IPS DF 4.7 (cell line): Measurements from ENCODE around the gene STAMBPL1.

Experiments
- DNase-seq: peaks from one replicate; pipeline ENCODE4 v3.0.0-alpha.2; 2013; ENCODE audit warnings: low spot score; ENCODE audit errors: extremely low read depth

Gene STAMBPL1

GRCh38 chr10:88892222-88892967 lies 12.3 kb downstream of the STAMBPL1 start:
- DNase-seq = no peak

DNA sequence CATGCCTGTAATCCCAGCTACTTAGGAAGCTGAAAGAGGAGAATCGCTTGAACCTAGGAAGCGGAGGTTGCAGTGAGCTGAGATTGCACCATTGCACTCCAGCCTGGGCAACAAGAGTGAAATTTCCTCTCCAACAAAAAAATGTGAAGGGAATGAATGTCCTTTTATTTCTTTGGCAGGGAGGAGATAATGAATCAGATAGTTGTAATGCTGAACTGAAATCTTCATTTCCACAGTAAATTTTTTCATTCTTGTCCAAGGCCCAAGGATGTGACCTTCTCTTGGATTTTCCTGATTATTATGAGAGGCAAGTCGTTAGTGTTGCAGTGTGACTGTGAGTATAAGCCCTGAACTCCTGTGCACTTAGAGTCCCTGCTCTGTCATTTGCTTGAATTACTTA lies 13.6 kb downstream of the STAMBPL1 start:
- no peak for DNase-seq

DNA sequence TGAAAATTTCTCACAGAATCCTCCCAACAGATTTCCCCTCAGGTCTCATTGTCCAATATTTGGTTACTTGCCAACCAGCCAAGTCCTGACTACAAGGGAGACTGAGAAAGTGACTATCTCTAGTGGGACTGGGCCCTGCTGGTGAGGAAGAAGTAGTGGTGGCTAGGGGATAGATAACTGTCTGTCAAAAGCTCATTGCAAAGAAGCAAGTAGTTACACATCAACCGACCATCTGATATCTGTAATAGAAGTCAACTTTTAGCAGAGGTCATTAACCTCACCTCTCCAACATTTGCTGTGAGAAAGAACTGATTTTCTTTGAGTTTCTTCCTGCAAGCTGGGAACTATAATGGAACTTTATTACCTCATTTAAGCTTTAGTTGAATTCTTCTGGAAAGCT lies 15.2 kb downstream of the STAMBPL1 start:
- DNase-seq = no peak

DNA sequence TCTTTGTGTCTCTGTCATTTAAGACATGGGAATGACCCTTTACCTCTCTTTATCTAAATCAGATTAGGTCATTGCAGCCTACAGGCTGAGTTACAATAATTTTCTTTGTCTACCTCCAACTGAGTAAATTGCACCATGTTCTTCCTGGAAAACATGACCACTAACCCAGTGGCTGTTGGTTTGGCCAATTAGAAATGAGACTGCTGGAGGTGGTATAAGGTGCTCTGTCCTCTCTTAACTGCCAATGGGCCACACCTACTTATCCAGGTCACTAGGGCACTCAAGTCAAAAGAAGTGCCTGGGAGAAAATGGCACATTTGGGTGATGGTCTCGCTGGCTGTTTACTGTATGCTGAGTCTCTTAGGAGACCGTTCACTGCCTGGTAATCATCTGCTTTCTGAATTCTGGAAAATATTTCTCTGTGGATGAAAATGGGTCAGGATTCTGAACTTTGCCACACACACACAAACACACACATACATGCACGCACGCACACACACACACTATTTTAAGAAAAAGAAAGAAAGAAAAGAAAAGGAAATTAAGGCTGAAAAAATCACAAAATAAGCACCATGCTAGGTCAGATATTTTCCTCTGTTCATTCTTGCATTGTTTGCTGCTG lies 16.4 kb downstream of the STAMBPL1 start:
- no peak for DNase-seq

DNA sequence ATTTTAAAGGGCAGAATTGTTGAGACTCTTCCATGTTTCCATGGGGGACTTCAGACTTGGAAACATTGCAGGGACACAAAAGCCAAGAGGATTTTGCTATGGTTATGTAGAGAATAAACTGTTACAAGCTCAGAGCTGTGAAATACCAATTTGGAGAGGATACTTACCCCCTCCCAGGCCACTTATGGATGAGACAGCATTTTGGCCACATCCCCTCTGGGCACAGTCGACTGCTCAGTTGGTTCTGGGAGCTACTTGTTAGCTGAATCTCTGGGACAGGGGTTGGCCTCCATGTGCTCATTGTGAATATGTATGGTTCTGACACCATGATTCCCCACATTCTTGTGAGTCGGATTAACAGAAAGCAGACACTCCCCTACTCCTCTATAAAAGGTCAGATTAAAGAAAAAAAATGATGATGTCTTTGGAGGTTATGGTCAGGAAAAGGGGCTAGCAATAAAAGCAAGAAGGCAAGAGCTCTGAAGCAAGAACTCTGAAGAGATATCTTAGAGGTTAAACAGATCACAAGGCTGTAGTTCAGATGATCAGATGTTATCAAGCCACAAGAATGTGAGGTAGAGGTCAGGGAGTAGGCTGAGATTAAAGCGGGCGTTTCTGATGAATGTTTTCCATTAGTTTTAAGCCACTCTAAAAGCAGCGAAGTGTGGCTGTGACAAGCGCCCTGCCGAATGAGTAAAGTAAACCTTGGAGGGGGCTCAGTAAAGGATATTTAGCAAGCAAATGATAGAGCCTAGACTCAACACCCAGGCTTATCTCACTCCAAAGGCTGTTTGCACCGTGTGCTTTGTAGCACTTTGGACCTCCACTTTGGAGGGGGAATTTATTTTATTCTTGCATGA lies 17.2 kb downstream of the STAMBPL1 start:
- no peak for DNase-seq

GRCh38 chr10:88898727-88899126 lies 18.7 kb downstream of the STAMBPL1 start:
- DNase-seq = no peak

DNA sequence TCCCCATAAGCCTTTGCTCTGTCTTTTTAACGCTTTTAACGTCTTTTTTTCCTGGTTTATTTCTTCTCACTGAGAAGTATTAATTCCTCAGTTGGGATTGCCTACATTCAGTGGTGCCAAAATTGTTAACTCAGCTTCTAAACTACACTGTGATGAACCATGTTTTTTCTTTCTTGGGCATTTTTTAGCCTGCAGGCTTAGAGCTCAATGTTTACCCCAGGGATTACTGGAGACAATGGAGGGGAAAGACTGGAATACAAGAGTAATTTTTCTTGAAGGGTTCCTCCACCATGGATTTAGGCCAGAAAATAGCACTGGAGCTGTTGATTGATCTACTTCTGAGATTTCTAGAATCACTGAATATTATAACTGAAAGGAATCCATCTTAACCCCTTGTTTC lies 19.8 kb downstream of the STAMBPL1 start:
- DNase-seq = no peak

DNA sequence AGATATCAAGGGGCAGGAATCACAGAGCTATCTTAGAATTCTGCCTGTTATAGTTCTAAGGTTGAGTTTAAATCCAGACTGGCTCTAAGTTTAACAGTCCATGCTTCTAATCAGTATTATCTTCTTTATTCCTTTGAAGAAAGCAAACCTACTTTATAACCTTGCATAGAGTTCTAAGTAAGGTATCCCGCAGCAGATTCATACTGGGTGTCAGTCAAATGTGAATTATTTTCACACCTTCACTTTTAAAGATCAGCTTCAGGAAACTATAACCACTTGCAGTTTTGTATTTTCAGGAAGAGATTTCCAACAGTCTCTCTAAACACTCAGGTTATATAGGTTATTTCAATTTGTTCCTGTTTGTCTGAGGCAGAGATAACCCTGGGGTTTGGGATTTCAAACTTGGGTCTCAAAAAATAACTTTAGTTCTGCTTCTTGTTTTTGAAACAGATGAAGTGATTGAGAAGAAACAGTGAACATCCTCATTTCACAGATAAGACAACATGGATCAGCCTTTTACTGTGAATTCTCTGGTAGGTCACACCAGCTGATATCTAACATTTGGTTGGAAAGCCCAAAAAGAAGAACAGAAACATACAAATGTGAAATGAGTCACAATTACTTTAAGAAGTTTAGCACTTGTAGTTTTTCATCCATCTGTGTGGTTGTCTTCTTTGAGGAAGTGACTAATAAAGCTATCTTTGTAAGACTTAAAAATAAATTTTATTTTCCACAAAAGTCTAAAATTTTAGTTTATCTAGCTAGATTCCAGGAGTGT lies 21.4 kb downstream of the STAMBPL1 start:
- no peak for DNase-seq

- no peak for DNase-seq
These were observed 22.1 kb downstream of the STAMBPL1 start for GRCh38 chr10:88901984-88902789.

GRCh38 chr10:88903715-88904114 lies 23.7 kb downstream of the STAMBPL1 start:
- no peak for DNase-seq

DNA sequence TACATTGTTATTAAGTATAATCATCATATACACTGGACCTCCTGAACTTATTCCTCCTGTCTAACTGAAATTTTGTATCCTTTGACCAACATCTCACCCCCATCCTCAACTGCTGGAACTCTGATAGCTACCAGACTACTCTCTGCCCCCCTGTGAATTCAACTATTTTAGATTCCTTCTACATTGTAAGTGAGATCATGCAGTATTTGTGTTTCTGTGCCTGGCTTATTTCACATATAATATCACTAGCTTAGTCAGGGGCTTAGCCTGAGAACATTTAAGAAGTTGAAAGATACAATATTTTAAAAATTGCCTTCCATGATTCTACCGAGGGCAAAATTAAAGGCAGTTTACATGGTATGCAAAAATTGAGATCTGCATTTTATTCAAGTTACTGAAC lies 26.9 kb downstream of the STAMBPL1 start:
- no peak for DNase-seq

GRCh38 chr10:88908194-88908593 lies 28.1 kb downstream of the STAMBPL1 start:
- DNase-seq = no peak

DNA sequence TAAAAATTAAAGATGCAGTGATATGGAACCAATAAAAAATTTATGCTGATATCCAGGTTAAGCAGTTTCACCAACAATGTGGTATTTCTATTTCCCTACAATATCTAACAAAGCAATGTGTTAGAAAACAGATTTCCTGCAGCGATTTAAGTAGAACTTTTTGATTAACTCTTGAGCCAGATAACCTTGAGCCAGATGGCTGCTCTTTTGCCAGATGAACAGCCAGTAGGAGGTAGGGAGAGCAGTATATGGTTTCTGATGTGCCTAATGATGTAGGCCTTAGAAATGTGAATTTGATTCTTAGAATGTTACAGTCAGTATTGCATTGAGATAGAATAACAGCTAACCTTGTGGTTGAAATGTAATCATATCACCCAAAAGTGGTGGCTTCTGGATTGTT lies 31.1 kb downstream of the STAMBPL1 start:
- no peak for DNase-seq

- no peak for DNase-seq
These were observed 31.8 kb downstream of the STAMBPL1 start for GRCh38 chr10:88911851-88912250.

DNA sequence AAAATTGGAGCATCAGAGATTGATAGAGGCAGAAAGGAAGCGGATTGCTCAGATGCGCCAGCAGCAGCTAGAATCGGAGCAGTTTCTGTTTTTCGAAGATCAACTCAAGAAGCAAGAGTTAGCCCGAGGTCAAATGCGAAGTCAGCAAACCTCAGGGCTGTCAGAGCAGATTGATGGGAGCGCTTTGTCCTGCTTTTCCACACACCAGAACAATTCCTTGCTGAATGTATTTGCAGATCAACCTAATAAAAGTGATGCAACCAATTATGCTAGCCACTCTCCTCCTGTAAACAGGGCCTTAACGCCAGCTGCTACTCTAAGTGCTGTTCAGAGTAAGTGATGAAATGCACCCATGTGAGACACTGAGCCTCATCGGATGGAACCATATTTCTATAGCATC lies 33.1 kb downstream of the STAMBPL1 start:
- DNase-seq = no peak

DNA sequence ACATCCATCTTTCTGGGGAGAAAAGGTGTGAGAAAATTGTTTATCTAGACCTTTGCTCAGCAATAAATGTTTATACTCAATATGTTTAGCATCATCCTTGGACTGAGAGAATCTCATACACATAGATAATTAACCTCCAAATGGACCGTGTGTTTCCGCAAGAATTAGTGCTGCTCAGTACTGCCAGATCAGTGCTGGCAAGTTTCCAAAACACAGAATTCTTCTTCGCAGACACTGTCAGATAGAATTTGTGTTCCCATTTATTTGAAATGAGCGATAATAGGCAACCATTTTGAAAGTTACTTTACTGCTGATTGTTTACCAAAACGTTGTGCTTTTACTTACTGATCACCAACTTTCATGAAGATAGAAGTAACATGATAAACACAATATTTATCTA lies 33.7 kb downstream of the STAMBPL1 start:
- DNase-seq = no peak

DNA sequence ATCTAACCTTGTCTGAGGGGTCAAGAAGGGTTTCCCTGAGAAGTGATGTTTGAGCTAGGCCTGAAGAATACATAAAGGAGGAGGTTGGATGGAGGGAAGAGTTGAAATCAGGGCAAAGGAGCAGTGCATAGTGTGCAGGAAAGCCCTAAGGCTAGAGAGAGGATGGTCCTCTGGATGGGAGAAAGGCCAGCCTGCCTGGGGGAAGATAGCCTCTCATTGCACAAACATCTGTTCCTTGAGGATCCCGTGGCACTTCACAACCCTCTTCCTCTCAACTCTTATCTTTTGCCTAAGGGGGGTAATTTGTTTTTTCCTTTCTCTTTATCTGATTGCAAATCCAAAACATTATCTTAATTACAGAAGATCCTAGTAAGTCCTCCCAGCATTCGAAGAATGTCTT lies 35.7 kb downstream of the STAMBPL1 start:
- DNase-seq = no peak

DNA sequence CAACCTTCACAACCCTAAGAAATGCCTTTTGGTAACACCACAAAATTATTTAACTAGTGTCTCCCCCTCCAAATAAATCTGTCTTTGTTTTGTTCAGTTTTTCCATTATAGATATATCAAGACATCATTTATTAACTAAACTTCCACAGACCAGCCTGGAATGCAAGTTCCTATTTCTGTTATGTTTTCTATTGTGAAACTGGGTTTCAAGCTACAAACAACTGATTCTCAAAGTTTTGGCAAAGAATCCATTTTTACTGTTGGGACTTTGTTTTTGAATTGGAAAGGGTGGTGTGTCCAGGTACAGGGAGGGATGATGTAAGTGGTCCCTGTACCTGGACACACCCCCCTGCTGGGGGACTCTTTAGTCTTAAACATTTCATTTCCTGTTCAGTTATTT lies 36.2 kb downstream of the STAMBPL1 start:
- DNase-seq = no peak

DNA sequence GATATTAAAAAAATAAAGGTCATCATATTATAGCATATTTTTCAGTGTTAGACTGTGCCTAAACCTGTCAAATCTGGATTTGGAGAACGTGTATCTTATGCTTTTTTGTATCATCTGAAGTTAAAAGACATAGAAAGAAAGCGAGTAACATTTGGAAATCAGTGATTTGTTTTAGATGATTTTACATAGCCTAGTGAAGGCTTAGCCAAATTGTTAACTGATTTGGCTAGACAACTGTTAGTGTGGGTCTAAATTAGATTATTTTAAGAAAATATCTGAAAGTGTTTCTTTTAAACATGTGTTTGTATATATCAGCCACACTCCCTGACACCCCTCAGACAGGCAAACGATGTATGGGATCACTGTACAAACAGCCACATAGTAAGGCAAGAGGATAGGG lies 36.9 kb downstream of the STAMBPL1 start:
- DNase-seq = no peak

DNA sequence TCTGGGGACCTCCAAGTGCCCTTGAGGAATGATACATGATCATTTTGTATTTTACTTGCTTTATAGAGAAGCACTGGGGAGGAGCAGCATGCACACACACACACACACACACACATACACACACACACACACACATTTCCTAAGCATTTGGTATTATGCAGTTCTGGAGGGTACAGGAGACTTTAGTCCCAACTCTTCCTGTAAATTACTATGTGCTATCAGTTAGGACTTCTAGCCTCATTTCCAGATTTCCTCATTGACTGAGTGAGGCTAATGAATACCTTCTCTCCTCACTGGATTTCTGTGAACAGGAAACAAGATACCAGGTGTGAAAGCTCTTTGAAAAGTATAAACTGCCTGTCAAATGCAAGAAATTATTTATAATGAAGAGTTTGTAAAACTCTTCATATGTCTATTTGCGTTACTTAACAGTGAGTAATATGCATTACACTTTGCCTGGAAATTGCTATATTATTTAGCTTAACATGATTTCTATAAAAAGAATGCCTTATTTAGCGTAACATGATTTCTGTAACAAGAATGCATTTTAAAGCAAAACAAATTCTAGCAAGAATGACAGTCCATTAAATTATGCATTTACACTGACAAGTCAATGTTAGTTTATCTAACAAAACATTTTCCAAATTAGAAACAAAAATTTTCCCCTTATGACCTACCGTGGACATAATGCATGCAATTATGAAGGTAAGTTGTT lies 38.3 kb downstream of the STAMBPL1 start:
- DNase-seq = no peak
